ENCODE data around the gene ZXDC. TPM values are rescaled to one million over a fixed set of nuclear protein-coding genes. Genes with fewer than 3 reads are reported as not detected.

Gene ZXDC
- total RNA-seq, 1 experiment from 2014 or later: 28.3 TPM

GRCh38 chr3:126482503-126483255 lies 7.0 kb upstream of the ZXDC start:
- no peaks in the 10 kb centered on the region; a peak in 2 of 5 replicates for H3K9me3 Mint-ChIP-seq
- no peak for DNase-seq
- Histone ChIP-seq H2BK15ac (ENCODE audit: low read depth, low read length) (no peak overlapping the region), H3K4ac (ENCODE audit: low read depth, low read length) (no peak overlapping the region), H2BK120ac (ENCODE audit: low read depth, low read length, poor library complexity, severe bottlenecking) (no peak overlapping the region), H2BK20ac (ENCODE audit: low read depth, low read length, poor library complexity, severe bottlenecking) (no peak overlapping the region), H3K23me2 (ENCODE audit: insufficient read length, low read depth, low read length, poor library complexity, severe bottlenecking) (no peaks in the 10 kb centered on the region), H2BK5ac (ENCODE audit: insufficient read length, low read length) (no peak overlapping the region), H4K91ac (ENCODE audit: insufficient read length, low read depth, low read length) (no peak overlapping the region), H3K14ac (ENCODE audit: insufficient read depth, low read length) (no peak overlapping the region), H3K56ac (ENCODE audit: insufficient read length, low read depth, low read length) (no peak overlapping the region), H3K9ac (ENCODE audit: extremely low read depth, insufficient read length, low read length) (no peak overlapping the region), H3T11ph (ENCODE audit: low read length) (no peak overlapping the region), H4K8ac (replicated peaks; ENCODE audit: insufficient read length, low read depth, low read length) (no peak overlapping the region), H3K79me2 (ENCODE audit: insufficient read depth, low read length) (no peaks in the 10 kb centered on the region), H2BK12ac (ENCODE audit: insufficient read length, low read depth, low read length) (no peak overlapping the region), H3K18ac (ENCODE audit: insufficient read length, low read depth, low read length) (no peak overlapping the region), H3K4me2 (ENCODE audit: insufficient read depth, insufficient read length, low read length) (no peak overlapping the region), H3K79me1 (ENCODE audit: insufficient read depth, low read depth, low read length, poor library complexity, severe bottlenecking) (no peaks in the 10 kb centered on the region), H3K27me3 (ENCODE audit: insufficient read depth, low read length) (no peaks in the 10 kb centered on the region), H4K5ac (ENCODE audit: insufficient read length, low read depth, low read length) (no peak overlapping the region), H2AFZ (ENCODE audit: low read length) (no peak overlapping the region), H3K27ac (ENCODE audit: insufficient read length, low read depth, low read length) (no peak overlapping the region), H3K4me1 (ENCODE audit: insufficient read depth, low read length) (peaks cover 8% of the 10 kb centered on the region; the same call in 1 of the 2 replicates), H2AK5ac (ENCODE audit: insufficient read length, low read length) (no peak overlapping the region), H3K9me3 (ENCODE audit: control insufficient read depth, low read depth, low read length) (no peaks in the 10 kb centered on the region), H3K23ac (ENCODE audit: insufficient read length, low read depth, low read length) (no peak overlapping the region), H4K20me1 (ENCODE audit: control insufficient read depth, insufficient read depth, insufficient read length) (no peaks in the 10 kb centered on the region)
- H3K4me1 Mint-ChIP-seq: peaks cover 29 to 36% of the 10 kb centered on the region in 2 experiments
- 0 out of 5 replicates have a peak overlapping the region, but pooled peaks of 1 of the 2 experiments have one; percentile 32 for H3K4me3 Mint-ChIP-seq
- TF ChIP-seq CTCF (conservative IDR thresholded peaks at IDR 0.05): no peak
- no peaks in the 10 kb centered on the region for H3K36me3 Mint-ChIP-seq (ENCODE audit: insufficient read depth in 1 of 3, low read depth in 3 of 3)
- H3K27ac Mint-ChIP-seq: peak overlapping the region in 1 of 3 experiments; percentile 22; a peak in 2 of 7 replicates
- no CpG with 5 or more reads among the region's 15 CpGs for WGBS (ENCODE audit: extremely low coverage, insufficient read length, low lambda C conversion rate)
- peaks cover 5% of the 10 kb centered on the region for H3K27me3 Mint-ChIP-seq (ENCODE audit: low read depth)
